Upper lobe of left lung (tissue), 6 donors: Measurements from ENCODE around the gene STAT4. TPM values are rescaled to one million over a fixed set of nuclear protein-coding genes. Genes with fewer than 3 reads are reported as not detected.

ENCODE experiments used
- ATAC-seq, 2 donors: fragments of 200-7000 bp; cut with Tn5 transposase; one replicate each; pipeline ENCODE4 v1.9.1; 2022; ENCODE audit warnings: mild to moderate bottlenecking in 2 of 2, moderate library complexity in 2 of 2; ENCODE audit not compliant: low FRiP score in 2 of 2
- DNase-seq, 2 donors: peaks; one replicate each; pipeline ENCODE4 v3.0.0-alpha.2; 2019 to 2020
- H3K27ac ChIP-seq, 4 donors: fragments of 200-600 bp; sonication (generic); one replicate each; pipeline ENCODE4 v1.5.1; 2016 to 2019
- H3K27me3 ChIP-seq, 4 donors: fragments of 200-600 bp; sonication (generic); one replicate each; pipeline ENCODE4 v1.5.1; 2017 to 2019
- H3K36me3 ChIP-seq, 4 donors: fragments of 200-600 bp; sonication (generic); one replicate each; pipeline ENCODE4 v1.5.1; 2016 to 2019
- H3K4me1 ChIP-seq, 4 donors: fragments of 200-600 bp; sonication (generic); one replicate each; pipeline ENCODE4 v1.5.1; 2018 to 2019
- H3K4me3 ChIP-seq, 4 donors: fragments of 200-600 bp; sonication (generic); one replicate each; pipeline ENCODE4 v1.5.1; 2017 to 2019; ENCODE audit warnings: mild to moderate bottlenecking in 2 of 4, moderate library complexity in 1 of 4
- H3K9me3 ChIP-seq, 4 donors: fragments of 200-600 bp; sonication (generic); one replicate each; pipeline ENCODE4 v1.5.1; 2018 to 2019
- EP300 ChIP-seq, 4 donors: sonication (generic); formaldehyde crosslinking; IDR thresholded peaks; one replicate each; pipeline ENCODE4 v1.5.1; 2017; ENCODE audit warnings: antibody characterized with exemption in 4 of 4, control low read depth in 2 of 4
- POLR2A ChIP-seq, 4 donors: fragments of 450-650 bp; IDR thresholded peaks; one replicate each; pipeline ENCODE4 v1.5.1; 2016 to 2017; ENCODE audit warnings: antibody characterized with exemption in 4 of 4, mild to moderate bottlenecking in 2 of 4
- POLR2AphosphoS5 ChIP-seq, 2 donors: sonication (generic); formaldehyde crosslinking; IDR thresholded peaks; one replicate each; pipeline ENCODE4 v1.5.1; 2017; ENCODE audit warnings: antibody characterized with exemption in 2 of 2
- WGBS, 2 donors: methylation state at CpG; one replicate each; pipeline ENCODE4 v1.1.5; 2017 to 2018; 5-methylcytosine and 5-hydroxymethylcytosine counted together
- total RNA-seq, 6 donors: library from RNA; depleted of rRNA in 4 of 6; stranded (reverse); fragments of >200 nt in 4 of 6; gene quantifications; one replicate each; pipeline versions ENCODE4 v1.1.0 to v1.2.1, GENCODE V29; 2016 to 2021
- TF ChIP-seq, protein P1 (sequence below), 6 experiments: fragments of 450-650 bp in 4 of 6; fragments of 200-600 bp in 2 of 6; sonication (generic) in 2 of 6; IDR thresholded peaks; one replicate each; pipeline ENCODE4 v1.5.1; 2016 to 2019; ENCODE audit warnings: antibody characterized with exemption in 6 of 6
- donor health status: DM: no; HTN: no; CAD: no; lungs with moderate emphysema.
- donor health status: DM: no; HTN: yes; CAD: no; lungs with severe emphysema.

STAT4 gene
- total RNA-seq, 6 donors from 2014 or later = 3.6 to 11.9 (median 6.0) TPM

GRCh38 chr2:191180276-191180675 is 29.5 kb upstream of the STAT4 start:
- ATAC-seq (no peak), DNase-seq (no peak)
- Histone ChIP-seq H3K27ac (no peak overlapping the region), H3K36me3 (no peaks in the 10 kb centered on the region), H3K4me1 (peaks cover 0 to 6% (median 4%) of the 10 kb centered on the region in 4 donors), H3K9me3 (no peaks in the 10 kb centered on the region), H3K27me3 (no peaks in the 10 kb centered on the region), H3K4me3 (no peak overlapping the region)
- 86 to 95% methylated on average over 2 of the region's 2 CpGs for WGBS, 2 donors
- TF ChIP-seq EP300 (IDR thresholded peaks at IDR 0.05) (no peak), POLR2AphosphoS5 (IDR thresholded peaks at IDR 0.05) (no peak), POLR2A (IDR thresholded peaks at IDR 0.05) (no peak)
- TF ChIP-seq, protein P1, sequence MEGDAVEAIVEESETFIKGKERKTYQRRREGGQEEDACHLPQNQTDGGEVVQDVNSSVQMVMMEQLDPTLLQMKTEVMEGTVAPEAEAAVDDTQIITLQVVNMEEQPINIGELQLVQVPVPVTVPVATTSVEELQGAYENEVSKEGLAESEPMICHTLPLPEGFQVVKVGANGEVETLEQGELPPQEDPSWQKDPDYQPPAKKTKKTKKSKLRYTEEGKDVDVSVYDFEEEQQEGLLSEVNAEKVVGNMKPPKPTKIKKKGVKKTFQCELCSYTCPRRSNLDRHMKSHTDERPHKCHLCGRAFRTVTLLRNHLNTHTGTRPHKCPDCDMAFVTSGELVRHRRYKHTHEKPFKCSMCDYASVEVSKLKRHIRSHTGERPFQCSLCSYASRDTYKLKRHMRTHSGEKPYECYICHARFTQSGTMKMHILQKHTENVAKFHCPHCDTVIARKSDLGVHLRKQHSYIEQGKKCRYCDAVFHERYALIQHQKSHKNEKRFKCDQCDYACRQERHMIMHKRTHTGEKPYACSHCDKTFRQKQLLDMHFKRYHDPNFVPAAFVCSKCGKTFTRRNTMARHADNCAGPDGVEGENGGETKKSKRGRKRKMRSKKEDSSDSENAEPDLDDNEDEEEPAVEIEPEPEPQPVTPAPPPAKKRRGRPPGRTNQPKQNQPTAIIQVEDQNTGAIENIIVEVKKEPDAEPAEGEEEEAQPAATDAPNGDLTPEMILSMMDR (IDR thresholded peaks at IDR 0.05) = no peak

GRCh38 chr2:191178806-191179514 is 28.2 kb upstream of the STAT4 start:
- Histone ChIP-seq H3K4me3 (no peak overlapping the region), H3K36me3 (no peaks in the 10 kb centered on the region), H3K9me3 (no peaks in the 10 kb centered on the region), H3K4me1 (peaks cover 0 to 6% (median 4%) of the 10 kb centered on the region in 4 donors), H3K27ac (no peak overlapping the region), H3K27me3 (no peaks in the 10 kb centered on the region)
- ATAC-seq = peak in 1 of 2 donors; percentile 89
- DNase-seq = no peak
- TF ChIP-seq, protein P1 (IDR thresholded peaks at IDR 0.05) = no peak
- TF ChIP-seq EP300 (IDR thresholded peaks at IDR 0.05) (no peak), POLR2AphosphoS5 (IDR thresholded peaks at IDR 0.05) (peak; percentile 6 to 65), POLR2A (IDR thresholded peaks at IDR 0.05) (no peak)
- 69 to 71% methylated on average over 8 of the region's 8 CpGs for WGBS, 2 donors

DNA sequence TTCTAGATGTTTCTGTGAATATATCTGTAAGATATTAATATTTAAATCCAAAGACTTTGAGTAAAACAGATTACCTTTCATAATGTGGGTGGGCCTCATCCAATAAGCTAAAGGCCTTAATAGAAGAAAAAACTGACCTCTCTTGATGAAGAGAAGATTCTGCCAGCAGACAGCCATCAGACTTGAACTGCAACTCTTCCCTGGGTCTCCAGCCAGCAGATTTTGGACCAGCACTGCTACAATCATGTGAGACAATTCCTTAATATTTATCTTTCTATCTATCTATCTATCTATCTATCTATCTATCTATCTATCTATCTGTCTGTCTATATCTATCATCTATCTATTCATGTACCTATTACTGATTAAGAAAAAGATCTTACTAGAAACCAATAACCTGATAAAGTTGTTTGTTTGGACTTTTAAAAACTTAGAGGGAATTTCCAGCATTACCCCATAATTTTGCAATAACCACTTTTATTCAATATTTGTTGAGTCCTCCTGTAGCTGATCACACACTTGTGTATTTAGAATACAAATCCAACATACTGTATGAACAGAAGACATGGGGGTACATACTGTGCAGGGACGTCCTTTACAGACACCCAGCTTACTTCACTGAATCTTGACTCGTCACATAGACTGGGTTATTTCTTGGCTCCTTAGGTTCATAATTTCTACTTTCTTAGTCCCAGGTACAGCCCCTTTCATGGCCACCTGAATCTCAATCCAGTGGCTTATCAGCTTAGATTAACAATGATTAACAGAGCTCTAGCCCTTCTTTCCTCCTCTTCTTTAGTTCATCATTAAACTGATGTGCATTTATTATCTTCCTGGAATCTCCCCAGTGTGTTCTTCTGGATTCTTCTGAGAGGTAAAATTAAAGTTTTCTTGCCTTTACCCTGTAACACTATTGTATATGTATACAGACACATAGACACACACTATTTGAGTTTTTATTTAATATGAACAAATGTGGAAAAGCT is 27.2 kb upstream of the STAT4 start:
- 77 to 88% methylated on average over 2 of the region's 2 CpGs for WGBS, 2 donors
- H3K36me3 ChIP-seq = no peaks in the 10 kb centered on the region
- no peaks in the 10 kb centered on the region for H3K27me3 ChIP-seq
- no peak for ATAC-seq
- H3K27ac ChIP-seq = no peak overlapping the region
- H3K4me3 ChIP-seq = no peak overlapping the region
- no peaks in the 10 kb centered on the region for H3K9me3 ChIP-seq
- DNase-seq = no peak
- H3K4me1 ChIP-seq = peaks cover 2 to 6% (median 4%) of the 10 kb centered on the region in 4 donors
- TF ChIP-seq POLR2AphosphoS5 (IDR thresholded peaks at IDR 0.05) (no peak), EP300 (IDR thresholded peaks at IDR 0.05) (no peak), POLR2A (IDR thresholded peaks at IDR 0.05) (no peak)
- TF ChIP-seq, protein P1 (IDR thresholded peaks at IDR 0.05) = no peak

- Histone ChIP-seq H3K27ac (no peak overlapping the region), H3K36me3 (no peaks in the 10 kb centered on the region), H3K4me3 (no peak overlapping the region), H3K27me3 (no peaks in the 10 kb centered on the region), H3K9me3 (no peaks in the 10 kb centered on the region), H3K4me1 (peaks cover 3 to 13% (median 8%) of the 10 kb centered on the region in 4 donors)
- ATAC-seq = no peak
- 61 to 67% methylated on average over 1 to 2 of the region's 2 CpGs for WGBS, 2 donors
- DNase-seq = no peak
- TF ChIP-seq POLR2A (IDR thresholded peaks at IDR 0.05) (no peak), EP300 (IDR thresholded peaks at IDR 0.05) (no peak), POLR2AphosphoS5 (IDR thresholded peaks at IDR 0.05) (no peak)
- TF ChIP-seq, protein P1 (IDR thresholded peaks at IDR 0.05) = no peak
Measured at GRCh38 chr2:191176801-191177438, 26.1 kb upstream of the STAT4 start.
